GM19351 (cell line): ENCODE results near the gene TNRC6B.

Experiments
- ATAC-seq: cut with Tn5 transposase; IDR thresholded peaks from one replicate; pipeline ENCODE4 v1.9.1; 2021; ENCODE audit warnings: mild to moderate bottlenecking, moderate library complexity; ENCODE audit not compliant: unreplicated experiment

TNRC6B gene

GRCh38 chr22:40322818-40323447 is 145.2 kb downstream of the TNRC6B start:
- no peak for ATAC-seq

DNA sequence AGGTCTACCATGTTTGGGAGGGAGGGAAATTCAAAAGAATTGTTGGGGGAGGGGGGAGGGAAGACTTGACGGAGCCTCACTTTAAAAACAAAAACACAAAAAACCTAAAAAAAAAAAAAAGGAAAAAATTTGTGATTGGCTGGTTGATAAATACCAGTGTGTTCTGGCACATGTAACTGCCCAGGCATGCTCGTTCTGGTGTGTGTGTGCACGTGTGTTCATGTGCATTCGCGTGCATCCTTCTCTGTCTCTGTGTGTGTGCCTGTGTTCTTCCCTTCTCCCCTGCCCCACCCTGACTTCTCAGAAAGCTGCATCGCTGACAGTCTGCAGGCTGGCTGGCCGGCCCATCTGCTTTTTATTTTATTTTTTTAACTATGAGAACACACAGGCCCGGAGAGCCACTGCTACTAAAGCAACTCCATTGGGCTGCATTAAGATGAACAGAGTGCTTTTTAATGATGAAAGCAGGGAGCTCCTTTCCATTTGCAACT is 146.0 kb downstream of the TNRC6B start:
- no peak for ATAC-seq

GRCh38 chr22:40324468-40325305 is 147.0 kb downstream of the TNRC6B start:
- no peak for ATAC-seq

- ATAC-seq: no peak
Observed at GRCh38 chr22:40325315-40325714, 147.6 kb downstream of the TNRC6B start.

- no peak for ATAC-seq
Observed at GRCh38 chr22:40326905-40327735, 149.4 kb downstream of the TNRC6B start.

- no peak for ATAC-seq
Observed at GRCh38 chr22:40328546-40329456, 151.1 kb downstream of the TNRC6B start.

GRCh38 chr22:40329466-40329865 is 151.7 kb downstream of the TNRC6B start:
- ATAC-seq: no peak

DNA sequence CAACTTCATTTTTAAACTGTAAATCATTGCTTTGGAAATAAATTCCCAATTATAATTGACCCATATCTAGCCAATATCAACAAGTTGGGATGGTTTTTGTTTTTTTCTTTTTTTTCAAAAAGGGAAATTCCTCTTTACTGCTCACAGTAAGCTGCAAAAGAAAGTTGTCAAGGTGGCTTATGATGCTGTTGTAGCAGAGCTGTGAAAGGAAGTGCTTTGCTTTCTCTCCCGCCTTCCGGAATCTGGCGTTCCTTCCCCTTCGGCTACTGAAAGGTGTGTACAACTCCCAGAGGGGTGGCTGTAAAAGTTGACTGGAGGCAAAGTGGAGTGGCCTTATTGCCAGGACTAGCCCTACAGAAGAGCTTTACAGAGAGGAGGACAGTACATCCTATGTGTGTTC is 152.4 kb downstream of the TNRC6B start:
- ATAC-seq: no peak

DNA sequence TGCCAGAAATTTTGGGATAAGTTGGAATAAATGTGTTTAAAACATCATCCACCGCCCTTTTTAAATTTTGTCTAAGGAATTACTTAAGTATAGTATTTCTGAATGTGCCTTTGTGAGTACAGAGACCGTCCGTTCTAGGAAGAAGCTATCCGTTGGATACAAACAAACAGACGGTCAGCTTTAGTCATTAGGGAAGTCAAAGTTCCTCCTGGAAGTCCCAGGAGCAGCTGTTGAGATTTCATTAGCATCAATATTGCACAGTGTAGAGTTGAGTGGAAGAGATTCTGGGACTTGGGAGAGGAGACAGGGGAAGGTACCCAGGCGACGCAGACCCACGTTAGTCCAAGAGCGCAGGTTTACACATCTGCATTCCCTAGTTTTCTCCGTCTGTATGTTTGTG is 152.9 kb downstream of the TNRC6B start:
- no peak for ATAC-seq

DNA sequence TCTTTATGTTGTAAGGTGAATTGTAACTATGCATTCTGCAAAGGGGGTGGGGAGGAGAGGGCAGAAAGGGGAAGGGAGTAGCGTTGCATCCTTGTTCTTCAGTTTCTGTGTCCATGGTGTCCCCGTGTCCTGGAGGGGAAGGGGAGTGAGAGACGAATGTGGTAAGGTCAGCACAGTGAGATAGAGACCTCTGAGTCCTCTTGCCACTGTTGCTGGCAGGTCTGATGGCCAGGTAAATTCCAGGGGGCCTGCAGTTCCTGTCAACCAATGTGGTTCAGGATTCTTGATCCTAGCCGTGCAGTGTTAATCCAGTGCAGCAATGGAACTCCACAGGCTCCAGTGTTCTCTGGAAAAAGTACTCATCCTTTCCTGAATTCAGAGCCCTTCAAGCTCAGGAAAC is 154.0 kb downstream of the TNRC6B start:
- no peak for ATAC-seq

GRCh38 chr22:40332319-40332781 is 154.6 kb downstream of the TNRC6B start:
- no peak for ATAC-seq

DNA sequence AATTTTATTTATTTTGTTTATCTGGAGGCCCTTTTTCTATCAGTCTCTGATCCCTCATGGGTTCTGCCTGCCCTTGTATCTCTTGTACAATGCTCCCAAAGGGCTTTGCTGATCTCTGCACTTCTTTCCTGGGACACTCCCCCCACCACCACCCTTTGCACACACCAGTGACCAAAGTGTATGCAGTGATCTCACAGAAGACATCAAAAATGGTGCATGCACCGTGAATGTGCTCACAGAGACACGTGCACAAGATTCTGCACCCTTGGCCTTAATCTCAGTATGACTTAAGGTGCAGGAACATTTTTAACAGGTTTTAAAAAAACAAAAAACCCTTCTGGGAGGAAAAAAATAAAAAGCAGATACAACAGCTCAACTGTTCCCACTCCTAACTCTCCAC is 156.3 kb downstream of the TNRC6B start:
- no peak for ATAC-seq

GRCh38 chr22:40334899-40335298 is 157.2 kb downstream of the TNRC6B start:
- ATAC-seq: no peak

GRCh38 chr22:40335358-40335757 is 157.6 kb downstream of the TNRC6B start:
- ATAC-seq: no peak

DNA sequence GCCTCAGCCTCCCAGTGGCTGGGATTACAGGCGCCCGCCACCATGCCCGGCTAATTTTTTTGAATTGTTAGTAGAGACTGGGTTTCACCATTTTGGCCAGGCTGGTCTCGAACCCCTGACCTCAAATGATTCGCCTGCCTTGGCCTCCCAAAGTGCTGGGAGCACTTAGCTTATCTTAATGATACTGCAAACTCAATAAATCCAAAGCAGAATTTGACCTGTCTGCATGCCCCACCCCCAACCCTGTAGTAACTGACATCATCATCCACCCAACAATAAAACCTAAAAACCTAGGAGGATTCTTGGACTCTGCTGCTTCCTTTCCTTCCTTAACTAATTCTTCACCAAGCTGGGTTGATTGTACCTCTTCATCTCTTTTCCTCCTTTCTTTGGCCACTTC is 162.3 kb downstream of the TNRC6B start:
- ATAC-seq: no peak

DNA sequence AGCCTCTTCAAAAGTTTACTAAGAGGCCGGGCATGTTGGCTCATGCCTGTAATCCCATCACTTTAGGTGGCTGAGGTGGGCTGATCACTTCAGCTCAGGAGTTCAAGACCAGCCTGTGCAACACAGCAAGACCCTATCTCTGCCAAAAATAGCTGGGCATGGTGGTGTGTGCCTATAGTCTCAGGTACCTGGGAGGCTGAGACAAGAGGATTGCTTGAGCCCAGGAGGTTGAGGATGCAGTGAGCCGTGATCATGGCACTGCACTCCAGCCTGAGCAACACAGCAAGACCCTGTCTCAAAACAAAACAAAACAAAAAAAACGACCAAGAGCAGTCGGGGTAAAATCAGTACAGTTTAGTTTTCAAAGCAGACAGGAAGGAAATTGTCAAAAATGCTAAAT is 163.9 kb downstream of the TNRC6B start:
- no peak for ATAC-seq

DNA sequence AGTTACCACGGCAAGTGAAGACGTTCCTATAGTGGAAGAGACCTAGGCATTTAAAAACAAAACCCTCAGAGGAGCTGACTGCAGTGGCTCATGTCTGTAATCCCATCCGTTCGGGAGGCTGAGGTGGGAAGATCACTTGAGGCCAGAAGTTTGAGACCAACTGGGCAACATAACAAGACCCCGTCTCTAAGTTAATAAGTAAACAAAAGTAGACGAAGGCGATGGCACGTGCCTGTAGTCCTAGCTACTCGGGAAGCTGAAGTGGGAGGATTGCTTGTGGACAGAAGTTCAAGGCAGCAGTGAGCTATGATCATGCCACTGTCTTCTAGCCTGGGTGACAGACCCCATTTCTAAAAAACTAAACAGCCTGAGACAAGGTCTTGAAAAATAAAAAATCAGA is 164.8 kb downstream of the TNRC6B start:
- no peak for ATAC-seq

GRCh38 chr22:40345271-40345670 is 167.5 kb downstream of the TNRC6B start:
- ATAC-seq: no peak

DNA sequence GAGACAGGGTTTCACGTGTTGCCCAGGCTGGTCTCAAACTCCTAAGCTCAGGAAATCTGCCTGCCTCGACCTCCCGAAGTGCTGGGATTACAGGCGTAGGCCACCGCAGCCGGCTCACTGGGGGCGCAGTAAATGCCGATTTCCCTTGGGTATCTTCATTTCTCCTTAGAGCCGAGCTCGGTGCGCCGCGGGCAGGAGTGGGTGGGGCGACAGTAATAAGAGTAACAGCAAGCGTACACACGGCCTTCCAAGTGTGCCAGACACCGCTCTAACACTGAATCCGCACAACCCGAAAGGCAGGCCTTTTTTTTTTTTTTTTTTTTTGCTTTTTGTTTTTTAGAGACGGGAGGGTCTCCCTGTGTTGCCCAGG is 168.1 kb downstream of the TNRC6B start:
- ATAC-seq: peak; percentile 34
